HFFc6 (cell line): ENCODE measurements around the gene PLPPR5. TPM values are rescaled to one million over a fixed set of nuclear protein-coding genes. Genes with fewer than 3 reads are reported as not detected.
A peak's percentile ranks its signal among the peaks of the same experiment; 100 is the strongest.

Experiments used
- DNase-seq: peaks from one replicate; pipeline ENCODE4 v3.0.0-alpha.2; 2018
- H3K27ac Mint-ChIP-seq: 2 replicates; pipeline ENCODE4 v1.8.0; 2020; ENCODE audit warnings: mild to moderate bottlenecking, mixed read lengths
- H3K27me3 Mint-ChIP-seq: 2 replicates; pipeline ENCODE4 v1.8.0; 2021; ENCODE audit warnings: mild to moderate bottlenecking, moderate library complexity, mixed read lengths; ENCODE audit not compliant: insufficient read depth
- H3K36me3 Mint-ChIP-seq: 2 replicates; pipeline ENCODE4 v1.8.0; 2021; ENCODE audit warnings: low read depth, mixed read lengths
- H3K4me1 Mint-ChIP-seq: 2 replicates; pipeline ENCODE4 v1.8.0; 2020; ENCODE audit warnings: low read depth, mixed read lengths
- H3K4me3 Mint-ChIP-seq: 2 replicates; pipeline ENCODE4 v1.8.0; 2020; ENCODE audit warnings: mild to moderate bottlenecking, moderate library complexity, mixed read lengths
- H3K9me3 Mint-ChIP-seq: 2 replicates; pipeline ENCODE4 v1.8.0; 2020; ENCODE audit warnings: mild to moderate bottlenecking, mixed read lengths
- total RNA-seq, 6 experiments: library from RNA; stranded (reverse); fragmentation: NEBNext Ultra II Directional; extraction: Animal tissue kit (Norgen Biotek cat#: 25700); gene quantifications; 2 replicates in 1 of 6; 3 replicates in 5 of 6; pipeline ENCODE4 v1.2.3, GENCODE V29; 2021
- TF ChIP-seq, protein P1 (sequence below): fragments of 200-600 bp; sonication (generic); IDR thresholded peaks from 2 replicates; pipeline ENCODE4 v1.5.0; 2021; ENCODE audit warnings: antibody characterized with exemption, mild to moderate bottlenecking

The PLPPR5 gene
- total RNA-seq, 6 experiments from 2014 or later, result 0.05 to 0.19 TPM; not detected in 4

GRCh38 chr1:98906809-98907208 lies 97.9 kb downstream of the PLPPR5 start:
- H3K4me3 Mint-ChIP-seq, result no peak overlapping the region
- H3K4me1 Mint-ChIP-seq, result peaks cover 37% of the 10 kb centered on the region
- no peaks in the 10 kb centered on the region for H3K36me3 Mint-ChIP-seq
- DNase-seq, result no peak
- no peaks in the 10 kb centered on the region for H3K9me3 Mint-ChIP-seq
- no peak overlapping the region for H3K27ac Mint-ChIP-seq
- H3K27me3 Mint-ChIP-seq, result 0 out of 2 replicates have a peak, but pooled peaks cover 2% of the 10 kb centered on the region
- TF ChIP-seq, protein P1, sequence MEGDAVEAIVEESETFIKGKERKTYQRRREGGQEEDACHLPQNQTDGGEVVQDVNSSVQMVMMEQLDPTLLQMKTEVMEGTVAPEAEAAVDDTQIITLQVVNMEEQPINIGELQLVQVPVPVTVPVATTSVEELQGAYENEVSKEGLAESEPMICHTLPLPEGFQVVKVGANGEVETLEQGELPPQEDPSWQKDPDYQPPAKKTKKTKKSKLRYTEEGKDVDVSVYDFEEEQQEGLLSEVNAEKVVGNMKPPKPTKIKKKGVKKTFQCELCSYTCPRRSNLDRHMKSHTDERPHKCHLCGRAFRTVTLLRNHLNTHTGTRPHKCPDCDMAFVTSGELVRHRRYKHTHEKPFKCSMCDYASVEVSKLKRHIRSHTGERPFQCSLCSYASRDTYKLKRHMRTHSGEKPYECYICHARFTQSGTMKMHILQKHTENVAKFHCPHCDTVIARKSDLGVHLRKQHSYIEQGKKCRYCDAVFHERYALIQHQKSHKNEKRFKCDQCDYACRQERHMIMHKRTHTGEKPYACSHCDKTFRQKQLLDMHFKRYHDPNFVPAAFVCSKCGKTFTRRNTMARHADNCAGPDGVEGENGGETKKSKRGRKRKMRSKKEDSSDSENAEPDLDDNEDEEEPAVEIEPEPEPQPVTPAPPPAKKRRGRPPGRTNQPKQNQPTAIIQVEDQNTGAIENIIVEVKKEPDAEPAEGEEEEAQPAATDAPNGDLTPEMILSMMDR, result no peak

- Mint-ChIP-seq H3K4me1 (peaks cover 37% of the 10 kb centered on the region), H3K27me3 (0 out of 2 replicates have a peak, but pooled peaks cover 2% of the 10 kb centered on the region), H3K27ac (no peak overlapping the region), H3K9me3 (no peaks in the 10 kb centered on the region), H3K36me3 (no peaks in the 10 kb centered on the region), H3K4me3 (no peak overlapping the region)
- no peak for DNase-seq
- TF ChIP-seq, protein P1, result no peak
Measured at GRCh38 chr1:98906361-98906760, 98.3 kb downstream of the PLPPR5 start.

- no peaks in the 10 kb centered on the region for H3K9me3 Mint-ChIP-seq
Measured at GRCh38 chr1:98904684-98905083, 100.0 kb downstream of the PLPPR5 start.

DNA sequence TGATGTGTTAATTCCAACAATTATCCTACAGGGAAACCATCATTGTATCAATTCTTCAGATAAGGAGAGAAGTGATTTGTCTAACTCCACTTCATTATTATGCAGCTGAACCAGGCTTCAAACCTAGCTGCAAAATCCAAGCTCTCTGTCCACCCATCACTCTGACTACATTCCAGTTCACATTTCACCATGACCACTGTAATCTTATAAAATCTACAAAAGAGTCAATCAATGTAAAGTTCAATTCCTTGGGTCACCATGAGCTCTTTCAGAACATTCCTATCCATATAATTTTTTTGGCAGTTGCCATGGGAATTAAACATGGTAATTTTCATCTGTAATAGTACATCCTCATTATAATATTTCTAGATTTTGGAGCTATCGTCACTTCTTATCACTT lies 100.9 kb downstream of the PLPPR5 start:
- no peaks in the 10 kb centered on the region for H3K9me3 Mint-ChIP-seq
- TF ChIP-seq, protein P1, result no peak
- no peaks in the 10 kb centered on the region for H3K36me3 Mint-ChIP-seq
- peaks cover 37% of the 10 kb centered on the region for H3K4me1 Mint-ChIP-seq
- 0 out of 2 replicates have a peak overlapping the region, but pooled peaks have one; percentile 13 for H3K4me3 Mint-ChIP-seq
- H3K27ac Mint-ChIP-seq, result peak overlapping the region; percentile 78
- 0 out of 2 replicates have a peak, but pooled peaks cover 2% of the 10 kb centered on the region for H3K27me3 Mint-ChIP-seq
- DNase-seq, result no peak

More at GRCh38 chr1:98904684-98905083, 100.0 kb downstream of the PLPPR5 start:
- H3K36me3 Mint-ChIP-seq, result no peaks in the 10 kb centered on the region
- TF ChIP-seq, protein P1, result no peak
- H3K27me3 Mint-ChIP-seq, result 0 out of 2 replicates have a peak, but pooled peaks cover 2% of the 10 kb centered on the region
- DNase-seq, result no peak
- peaks cover 37% of the 10 kb centered on the region for H3K4me1 Mint-ChIP-seq
- no peak overlapping the region for H3K4me3 Mint-ChIP-seq
- H3K27ac Mint-ChIP-seq, result no peak overlapping the region

- H3K27me3 Mint-ChIP-seq, result no peaks in the 10 kb centered on the region
- peak; percentile 89 for DNase-seq
Measured at GRCh38 chr1:98903261-98903660, 101.4 kb downstream of the PLPPR5 start.

More at GRCh38 chr1:98903261-98903660, 101.4 kb downstream of the PLPPR5 start:
- TF ChIP-seq, protein P1, result no peak
- 0 out of 2 replicates have a peak overlapping the region, but pooled peaks have one; percentile 13 for H3K4me3 Mint-ChIP-seq
- H3K4me1 Mint-ChIP-seq, result peaks cover 37% of the 10 kb centered on the region
- no peaks in the 10 kb centered on the region for H3K36me3 Mint-ChIP-seq
- H3K27ac Mint-ChIP-seq, result peak overlapping the region; percentile 78
- no peaks in the 10 kb centered on the region for H3K9me3 Mint-ChIP-seq
